HEK293 (cell line): ENCODE results near the gene ZSWIM3.

Experiments
- HOXD13 ChIP-seq: sonication (generic); formaldehyde crosslinking; IDR thresholded peaks from 2 replicates; pipeline ENCODE4 v1.8.0; 2022; ENCODE audit warnings: missing genetic modification reagents, borderline replicate concordance
- KLF8 ChIP-seq: fragments of 450-650 bp; formaldehyde crosslinking; IDR thresholded peaks from 2 replicates; pipeline ENCODE4 v1.5.1; 2016; ENCODE audit warnings: missing biosample characterization, missing genetic modification characterization
- MEIS1 ChIP-seq: sonication (generic); formaldehyde crosslinking; IDR thresholded peaks from 2 replicates; pipeline ENCODE4 v1.8.1; 2022; ENCODE audit warnings: missing genetic modification reagents, mild to moderate bottlenecking, borderline replicate concordance
- RBAK ChIP-seq: fragments of 450-650 bp; formaldehyde crosslinking; IDR thresholded peaks from 2 replicates; pipeline ENCODE4 v1.5.1; 2016; ENCODE audit warnings: missing biosample characterization, missing genetic modification characterization
- TRIM28 ChIP-seq: IDR thresholded peaks from 2 replicates; pipeline ENCODE4 v1.6.1; 2011; ENCODE audit warnings: low read length, control low read depth, borderline replicate concordance
- ZBTB20 ChIP-seq: fragments of 450-650 bp; formaldehyde crosslinking; IDR thresholded peaks from 2 replicates; pipeline ENCODE4 v1.5.1; 2016; ENCODE audit warnings: missing biosample characterization, missing genetic modification characterization
- ZFP41 ChIP-seq: fragments of 450-650 bp; formaldehyde crosslinking; IDR thresholded peaks from 2 replicates; pipeline ENCODE4 v1.5.1; 2016; ENCODE audit warnings: missing biosample characterization, missing genetic modification characterization, borderline replicate concordance
- ZNF112 ChIP-seq: fragments of 450-650 bp; formaldehyde crosslinking; IDR thresholded peaks from 2 replicates; pipeline ENCODE4 v1.5.0; 2017; ENCODE audit warnings: missing biosample characterization, missing genetic modification characterization
- ZNF202 ChIP-seq: fragments of 450-650 bp; formaldehyde crosslinking; IDR thresholded peaks from 2 replicates; pipeline ENCODE4 v1.5.1; 2016; ENCODE audit warnings: missing biosample characterization, missing genetic modification characterization, borderline replicate concordance
- ZNF221 ChIP-seq: fragments of 450-650 bp; formaldehyde crosslinking; IDR thresholded peaks from 2 replicates; pipeline ENCODE4 v1.5.1; 2017; ENCODE audit warnings: missing biosample characterization, missing genetic modification characterization, borderline replicate concordance
- ZNF24 ChIP-seq: fragments of 450-650 bp; formaldehyde crosslinking; IDR thresholded peaks from 2 replicates; pipeline ENCODE4 v1.5.1; 2016; ENCODE audit warnings: missing biosample characterization, missing genetic modification characterization
- ZNF292 ChIP-seq: fragments of 450-650 bp; formaldehyde crosslinking; IDR thresholded peaks from 2 replicates; pipeline ENCODE4 v1.5.1; 2016; ENCODE audit warnings: low read depth, missing biosample characterization, missing genetic modification characterization, borderline replicate concordance
- ZNF394 ChIP-seq: fragments of 450-650 bp; formaldehyde crosslinking; IDR thresholded peaks from 2 replicates; pipeline ENCODE4 v1.5.1; 2016; ENCODE audit warnings: missing biosample characterization, missing genetic modification characterization, mild to moderate bottlenecking, moderate library complexity, borderline replicate concordance
- ZNF416 ChIP-seq: fragments of 450-650 bp; formaldehyde crosslinking; IDR thresholded peaks from 2 replicates; pipeline ENCODE4 v1.5.1; 2016; ENCODE audit warnings: missing biosample characterization, missing genetic modification characterization
- ZNF433 ChIP-seq: fragments of 450-650 bp; formaldehyde crosslinking; IDR thresholded peaks from 2 replicates; pipeline ENCODE4 v1.5.1; 2016; ENCODE audit warnings: missing biosample characterization, missing genetic modification characterization, low read depth
- ZNF501 ChIP-seq: fragments of 450-650 bp; formaldehyde crosslinking; IDR thresholded peaks from 2 replicates; pipeline ENCODE4 v1.5.1; 2016; ENCODE audit warnings: missing biosample characterization, missing genetic modification characterization
- ZNF558 ChIP-seq: fragments of 450-650 bp; formaldehyde crosslinking; IDR thresholded peaks from 2 replicates; pipeline ENCODE4 v1.5.1; 2016; ENCODE audit warnings: missing biosample characterization, missing genetic modification characterization
- ZNF560 ChIP-seq: fragments of 450-650 bp; formaldehyde crosslinking; IDR thresholded peaks from 2 replicates; pipeline ENCODE4 v1.5.1; 2017; ENCODE audit warnings: missing biosample characterization, missing genetic modification characterization, borderline replicate concordance
- ZNF610 ChIP-seq: fragments of 450-650 bp; formaldehyde crosslinking; IDR thresholded peaks from 2 replicates; pipeline ENCODE4 v1.5.1; 2016; ENCODE audit warnings: missing biosample characterization, missing genetic modification characterization, borderline replicate concordance
- ZNF623 ChIP-seq: fragments of 450-650 bp; formaldehyde crosslinking; IDR thresholded peaks from 2 replicates; pipeline ENCODE4 v1.5.1; 2016; ENCODE audit warnings: missing biosample characterization, missing genetic modification characterization
- ZNF707 ChIP-seq: fragments of 450-650 bp; formaldehyde crosslinking; IDR thresholded peaks from 2 replicates; pipeline ENCODE4 v1.5.1; 2016; ENCODE audit warnings: missing biosample characterization, missing genetic modification characterization
- ZNF747 ChIP-seq: fragments of 450-650 bp; formaldehyde crosslinking; IDR thresholded peaks from 2 replicates; pipeline ENCODE4 v1.5.1; 2016; ENCODE audit warnings: missing biosample characterization, missing genetic modification characterization
- ZNF76 ChIP-seq: fragments of 450-650 bp; formaldehyde crosslinking; IDR thresholded peaks from 2 replicates; pipeline ENCODE4; 2016; ENCODE audit warnings: low read depth, missing biosample characterization, missing genetic modification characterization, borderline replicate concordance
- ZSCAN23 ChIP-seq: fragments of 450-650 bp; formaldehyde crosslinking; IDR thresholded peaks from 2 replicates; pipeline ENCODE4 v1.5.1; 2016; ENCODE audit warnings: missing biosample characterization, missing genetic modification characterization
- TF ChIP-seq, protein P1 (sequence below): fragments of 450-650 bp; formaldehyde crosslinking; IDR thresholded peaks from 2 replicates; pipeline ENCODE4 v1.5.1; 2016; ENCODE audit warnings: missing biosample characterization, missing genetic modification characterization
- TF ChIP-seq, protein P2 (sequence below): fragments of 450-650 bp; formaldehyde crosslinking; IDR thresholded peaks from 2 replicates; pipeline ENCODE4 v1.5.1; 2017; ENCODE audit warnings: missing biosample characterization, mild to moderate bottlenecking, missing genetic modification characterization, moderate library complexity
- TF ChIP-seq, protein P3 (sequence below): fragments of 450-650 bp; formaldehyde crosslinking; IDR thresholded peaks from 2 replicates; pipeline ENCODE4 v1.5.1; 2017; ENCODE audit warnings: missing biosample characterization, missing genetic modification characterization
- TF ChIP-seq, protein P4 (sequence below): fragments of 450-650 bp; formaldehyde crosslinking; IDR thresholded peaks from 2 replicates; pipeline ENCODE4 v1.5.1; 2016; ENCODE audit warnings: missing biosample characterization, missing genetic modification characterization
- TF ChIP-seq, protein P5 (sequence below): fragments of 450-650 bp; formaldehyde crosslinking; IDR thresholded peaks from 2 replicates; pipeline ENCODE4 v1.5.1; 2016; ENCODE audit warnings: missing biosample characterization, missing genetic modification characterization
- TF ChIP-seq, protein P6 (sequence below): fragments of 450-650 bp; formaldehyde crosslinking; IDR thresholded peaks from 2 replicates; pipeline ENCODE4; 2016; ENCODE audit warnings: missing biosample characterization, missing genetic modification characterization

Gene ZSWIM3

DNA sequence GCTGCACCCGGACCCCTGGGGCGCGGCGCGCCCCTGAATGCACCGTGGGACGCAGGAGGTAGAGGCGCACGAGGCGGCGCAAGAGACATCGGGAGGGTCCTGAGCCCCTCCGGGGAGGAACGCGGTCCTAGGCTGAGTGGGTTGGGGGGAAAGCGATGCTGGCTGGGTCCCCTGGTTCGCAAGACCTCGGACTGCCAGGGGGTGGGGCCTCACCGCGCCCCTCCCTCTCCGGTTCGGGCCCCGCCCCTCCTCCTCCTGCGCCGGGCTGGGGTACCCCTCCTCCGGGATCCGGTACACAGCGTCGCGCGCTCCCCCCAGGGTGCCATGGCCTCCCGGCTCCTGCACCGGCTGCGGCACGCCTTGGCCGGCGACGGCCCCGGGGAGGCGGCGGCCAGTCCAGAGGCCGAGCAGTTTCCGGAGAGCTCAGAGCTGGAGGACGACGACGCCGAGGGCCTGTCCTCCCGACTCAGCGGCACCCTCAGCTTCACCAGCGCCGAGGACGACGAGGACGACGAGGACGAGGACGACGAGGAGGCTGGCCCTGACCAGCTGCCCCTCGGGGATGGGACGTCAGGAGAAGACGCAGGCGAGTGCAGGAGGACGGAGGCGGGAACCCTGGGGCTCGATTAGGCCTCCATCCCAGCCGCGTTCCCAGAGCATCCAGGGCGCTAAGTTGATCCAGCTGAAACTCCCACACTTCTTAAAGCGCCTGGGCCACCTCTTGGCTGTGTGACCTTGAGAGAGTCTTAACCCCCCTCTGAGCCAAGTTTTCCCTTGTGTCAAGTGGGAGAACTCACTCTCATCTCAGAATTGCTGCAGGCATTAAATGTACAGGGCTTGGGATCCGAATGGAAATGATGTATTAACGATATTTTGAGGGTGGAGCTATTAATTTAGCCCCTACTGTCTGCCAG is 23.3 kb upstream of the ZSWIM3 start (continued):
- TF ChIP-seq, protein P1, sequence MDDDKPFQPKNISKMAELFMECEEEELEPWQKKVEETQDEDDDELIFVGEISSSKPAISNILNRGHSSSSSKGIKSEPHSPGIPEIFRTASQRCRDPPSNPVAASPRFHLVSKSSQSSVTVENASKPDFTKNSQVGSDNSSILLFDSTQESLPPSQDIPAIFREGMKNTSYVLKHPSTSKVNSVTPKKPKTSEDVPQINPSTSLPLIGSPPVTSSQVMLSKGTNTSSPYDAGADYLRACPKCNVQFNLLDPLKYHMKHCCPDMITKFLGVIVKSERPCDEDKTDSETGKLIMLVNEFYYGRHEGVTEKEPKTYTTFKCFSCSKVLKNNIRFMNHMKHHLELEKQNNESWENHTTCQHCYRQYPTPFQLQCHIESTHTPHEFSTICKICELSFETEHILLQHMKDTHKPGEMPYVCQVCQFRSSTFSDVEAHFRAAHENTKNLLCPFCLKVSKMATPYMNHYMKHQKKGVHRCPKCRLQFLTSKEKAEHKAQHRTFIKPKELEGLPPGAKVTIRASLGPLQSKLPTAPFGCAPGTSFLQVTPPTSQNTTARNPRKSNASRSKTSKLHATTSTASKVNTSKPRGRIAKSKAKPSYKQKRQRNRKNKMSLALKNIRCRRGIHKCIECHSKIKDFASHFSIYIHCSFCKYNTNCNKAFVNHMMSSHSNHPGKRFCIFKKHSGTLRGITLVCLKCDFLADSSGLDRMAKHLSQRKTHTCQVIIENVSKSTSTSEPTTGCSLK (tag by site-specific recombination): no peak
- TF ChIP-seq ZNF707 (tag by site-specific recombination) (no peak), MEIS1 (CRISPR knock-in tag) (no peak), ZNF292 (tag by site-specific recombination) (no peak), ZNF416 (no peak), ZNF560 (tag by site-specific recombination) (no peak), ZNF221 (tag by site-specific recombination) (no peak), ZNF623 (no peak), ZNF610 (no peak), ZFP41 (tag by site-specific recombination) (no peak), ZNF558 (no peak), ZSCAN23 (tag by site-specific recombination) (no peak), ZNF394 (tag by site-specific recombination) (peak; percentile 64; the same call in 1 of the 2 replicates), ZNF24 (no peak), TRIM28 (no peak), ZNF747 (no peak), ZNF433 (no peak), HOXD13 (CRISPR knock-in tag) (no peak), KLF8 (tag by site-specific recombination) (peak; percentile 53; the same call in 1 of the 2 replicates), ZNF76 (tag by site-specific recombination) (no peak), ZNF501 (tag by site-specific recombination) (peak; percentile 57; the same call in 1 of the 2 replicates), ZNF112 (tag by site-specific recombination) (no peak), ZNF202 (tag by site-specific recombination) (no peak), RBAK (tag by site-specific recombination) (no peak), ZBTB20 (tag by site-specific recombination) (0 out of 2 replicates have a peak, but pooled peaks have one; percentile 38)
- TF ChIP-seq, protein P2, sequence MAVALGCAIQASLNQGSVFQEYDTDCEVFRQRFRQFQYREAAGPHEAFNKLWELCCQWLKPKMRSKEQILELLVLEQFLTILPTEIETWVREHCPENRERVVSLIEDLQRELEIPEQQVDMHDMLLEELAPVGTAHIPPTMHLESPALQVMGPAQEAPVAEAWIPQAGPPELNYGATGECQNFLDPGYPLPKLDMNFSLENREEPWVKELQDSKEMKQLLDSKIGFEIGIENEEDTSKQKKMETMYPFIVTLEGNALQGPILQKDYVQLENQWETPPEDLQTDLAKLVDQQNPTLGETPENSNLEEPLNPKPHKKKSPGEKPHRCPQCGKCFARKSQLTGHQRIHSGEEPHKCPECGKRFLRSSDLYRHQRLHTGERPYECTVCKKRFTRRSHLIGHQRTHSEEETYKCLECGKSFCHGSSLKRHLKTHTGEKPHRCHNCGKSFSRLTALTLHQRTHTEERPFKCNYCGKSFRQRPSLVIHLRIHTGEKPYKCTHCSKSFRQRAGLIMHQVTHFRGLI (tag by site-specific recombination): no peak
- TF ChIP-seq, protein P3, sequence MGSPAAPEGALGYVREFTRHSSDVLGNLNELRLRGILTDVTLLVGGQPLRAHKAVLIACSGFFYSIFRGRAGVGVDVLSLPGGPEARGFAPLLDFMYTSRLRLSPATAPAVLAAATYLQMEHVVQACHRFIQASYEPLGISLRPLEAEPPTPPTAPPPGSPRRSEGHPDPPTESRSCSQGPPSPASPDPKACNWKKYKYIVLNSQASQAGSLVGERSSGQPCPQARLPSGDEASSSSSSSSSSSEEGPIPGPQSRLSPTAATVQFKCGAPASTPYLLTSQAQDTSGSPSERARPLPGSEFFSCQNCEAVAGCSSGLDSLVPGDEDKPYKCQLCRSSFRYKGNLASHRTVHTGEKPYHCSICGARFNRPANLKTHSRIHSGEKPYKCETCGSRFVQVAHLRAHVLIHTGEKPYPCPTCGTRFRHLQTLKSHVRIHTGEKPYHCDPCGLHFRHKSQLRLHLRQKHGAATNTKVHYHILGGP: no peak
- TF ChIP-seq, protein P4, sequence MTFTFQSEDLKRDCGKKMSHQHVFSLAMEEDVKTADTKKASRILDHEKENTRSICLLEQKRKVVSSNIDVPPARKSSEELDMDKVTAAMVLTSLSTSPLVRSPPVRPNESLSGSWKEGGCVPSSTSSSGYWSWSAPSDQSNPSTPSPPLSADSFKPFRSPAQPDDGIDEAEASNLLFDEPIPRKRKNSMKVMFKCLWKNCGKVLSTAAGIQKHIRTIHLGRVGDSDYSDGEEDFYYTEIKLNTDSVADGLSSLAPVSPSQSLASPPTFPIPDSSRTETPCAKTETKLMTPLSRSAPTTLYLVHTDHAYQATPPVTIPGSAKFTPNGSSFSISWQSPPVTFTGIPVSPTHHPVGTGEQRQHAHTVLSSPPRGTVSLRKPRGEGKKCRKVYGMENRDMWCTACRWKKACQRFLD (tag by site-specific recombination): no peak
- TF ChIP-seq, protein P5, sequence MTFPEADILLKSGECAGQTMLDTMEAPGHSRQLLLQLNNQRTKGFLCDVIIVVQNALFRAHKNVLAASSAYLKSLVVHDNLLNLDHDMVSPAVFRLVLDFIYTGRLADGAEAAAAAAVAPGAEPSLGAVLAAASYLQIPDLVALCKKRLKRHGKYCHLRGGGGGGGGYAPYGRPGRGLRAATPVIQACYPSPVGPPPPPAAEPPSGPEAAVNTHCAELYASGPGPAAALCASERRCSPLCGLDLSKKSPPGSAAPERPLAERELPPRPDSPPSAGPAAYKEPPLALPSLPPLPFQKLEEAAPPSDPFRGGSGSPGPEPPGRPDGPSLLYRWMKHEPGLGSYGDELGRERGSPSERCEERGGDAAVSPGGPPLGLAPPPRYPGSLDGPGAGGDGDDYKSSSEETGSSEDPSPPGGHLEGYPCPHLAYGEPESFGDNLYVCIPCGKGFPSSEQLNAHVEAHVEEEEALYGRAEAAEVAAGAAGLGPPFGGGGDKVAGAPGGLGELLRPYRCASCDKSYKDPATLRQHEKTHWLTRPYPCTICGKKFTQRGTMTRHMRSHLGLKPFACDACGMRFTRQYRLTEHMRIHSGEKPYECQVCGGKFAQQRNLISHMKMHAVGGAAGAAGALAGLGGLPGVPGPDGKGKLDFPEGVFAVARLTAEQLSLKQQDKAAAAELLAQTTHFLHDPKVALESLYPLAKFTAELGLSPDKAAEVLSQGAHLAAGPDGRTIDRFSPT (tag by site-specific recombination): no peak
- TF ChIP-seq, protein P6, sequence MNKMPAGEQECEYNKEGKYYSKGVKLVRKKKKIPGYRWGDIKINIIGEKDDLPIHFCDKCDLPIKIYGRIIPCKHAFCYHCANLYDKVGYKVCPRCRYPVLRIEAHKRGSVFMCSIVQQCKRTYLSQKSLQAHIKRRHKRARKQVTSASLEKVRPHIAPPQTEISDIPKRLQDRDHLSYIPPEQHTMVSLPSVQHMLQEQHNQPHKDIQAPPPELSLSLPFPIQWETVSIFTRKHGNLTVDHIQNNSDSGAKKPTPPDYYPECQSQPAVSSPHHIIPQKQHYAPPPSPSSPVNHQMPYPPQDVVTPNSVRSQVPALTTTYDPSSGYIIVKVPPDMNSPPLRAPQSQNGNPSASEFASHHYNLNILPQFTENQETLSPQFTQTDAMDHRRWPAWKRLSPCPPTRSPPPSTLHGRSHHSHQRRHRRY (tag by site-specific recombination): no peak
